ENCODE measurements around the gene SEMA4D. TPM values are rescaled to one million over a fixed set of nuclear protein-coding genes. Genes with fewer than 3 reads are reported as not detected.
"Not testable (repeated sequence)": the region's sequence is repeated elsewhere in the genome, so short reads cannot be mapped to it uniquely, and the experiment has no call there.

Gene SEMA4D
- total RNA-seq, 2 donors from 2014 or later: 17.1 to 52.7 TPM

DNA sequence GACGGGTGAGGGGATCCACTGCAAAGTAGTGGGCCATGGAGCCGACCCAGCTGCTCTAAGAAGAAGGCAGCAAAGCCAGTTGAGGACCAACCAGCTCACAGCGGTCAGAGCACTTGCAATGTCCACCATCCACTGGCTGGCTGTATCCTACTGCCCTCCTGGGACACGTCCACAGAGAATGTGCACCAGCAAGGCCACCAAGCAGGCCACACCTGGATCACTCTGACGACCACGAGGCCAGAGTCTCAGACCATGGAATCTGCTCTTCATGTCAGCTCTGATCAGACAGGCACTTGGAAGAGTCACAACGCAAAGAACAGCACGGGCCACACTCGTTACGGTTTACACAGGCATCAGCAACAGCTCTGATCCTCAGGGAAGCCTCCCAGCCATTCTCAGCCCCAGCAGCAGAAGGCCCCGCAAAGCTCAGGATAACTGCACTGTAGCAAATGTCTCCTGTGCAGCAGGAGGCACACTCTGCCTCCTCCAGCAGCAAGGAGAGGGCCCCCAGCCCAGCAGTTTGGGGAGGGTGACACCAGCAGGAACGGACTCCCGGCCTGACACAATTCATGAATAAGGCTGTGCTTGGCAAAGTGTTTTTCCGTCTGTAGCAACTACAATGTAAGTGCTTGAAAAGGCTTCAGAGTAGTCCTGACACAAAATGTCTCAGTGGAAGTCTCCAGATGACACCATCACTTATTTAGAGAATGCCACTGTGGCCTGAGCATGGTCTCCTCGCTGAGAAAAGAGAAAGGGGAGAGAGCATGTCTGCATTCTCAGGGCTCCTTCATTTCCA is 15.7 kb downstream of the SEMA4D start:
- no peak for DNase-seq (ENCODE audit: low spot score)
- Histone ChIP-seq H3K27ac (no peak overlapping the region), H3K27me3 (replicated peaks; ENCODE audit: insufficient read depth) (no peaks in the 10 kb centered on the region), H3K4me1 (replicated peaks) (peaks cover 4% of the 10 kb centered on the region), H3K36me3 (no peaks in the 10 kb centered on the region), H3K4me3 (no peak overlapping the region), H3K9me3 (no peaks in the 10 kb centered on the region)
- intact Hi-C loops (cut with DNase I): no loop called here
- WGBS: 71% methylated on average over 15 of the region's 15 CpGs
- TF ChIP-seq, protein P1, sequence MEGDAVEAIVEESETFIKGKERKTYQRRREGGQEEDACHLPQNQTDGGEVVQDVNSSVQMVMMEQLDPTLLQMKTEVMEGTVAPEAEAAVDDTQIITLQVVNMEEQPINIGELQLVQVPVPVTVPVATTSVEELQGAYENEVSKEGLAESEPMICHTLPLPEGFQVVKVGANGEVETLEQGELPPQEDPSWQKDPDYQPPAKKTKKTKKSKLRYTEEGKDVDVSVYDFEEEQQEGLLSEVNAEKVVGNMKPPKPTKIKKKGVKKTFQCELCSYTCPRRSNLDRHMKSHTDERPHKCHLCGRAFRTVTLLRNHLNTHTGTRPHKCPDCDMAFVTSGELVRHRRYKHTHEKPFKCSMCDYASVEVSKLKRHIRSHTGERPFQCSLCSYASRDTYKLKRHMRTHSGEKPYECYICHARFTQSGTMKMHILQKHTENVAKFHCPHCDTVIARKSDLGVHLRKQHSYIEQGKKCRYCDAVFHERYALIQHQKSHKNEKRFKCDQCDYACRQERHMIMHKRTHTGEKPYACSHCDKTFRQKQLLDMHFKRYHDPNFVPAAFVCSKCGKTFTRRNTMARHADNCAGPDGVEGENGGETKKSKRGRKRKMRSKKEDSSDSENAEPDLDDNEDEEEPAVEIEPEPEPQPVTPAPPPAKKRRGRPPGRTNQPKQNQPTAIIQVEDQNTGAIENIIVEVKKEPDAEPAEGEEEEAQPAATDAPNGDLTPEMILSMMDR (IDR thresholded peaks at IDR 0.05): no peak
- TF ChIP-seq POLR2A (IDR thresholded peaks at IDR 0.05): no peak
- TF ChIP-seq POLR2AphosphoS5 (IDR thresholded peaks at IDR 0.05): no peak

DNA sequence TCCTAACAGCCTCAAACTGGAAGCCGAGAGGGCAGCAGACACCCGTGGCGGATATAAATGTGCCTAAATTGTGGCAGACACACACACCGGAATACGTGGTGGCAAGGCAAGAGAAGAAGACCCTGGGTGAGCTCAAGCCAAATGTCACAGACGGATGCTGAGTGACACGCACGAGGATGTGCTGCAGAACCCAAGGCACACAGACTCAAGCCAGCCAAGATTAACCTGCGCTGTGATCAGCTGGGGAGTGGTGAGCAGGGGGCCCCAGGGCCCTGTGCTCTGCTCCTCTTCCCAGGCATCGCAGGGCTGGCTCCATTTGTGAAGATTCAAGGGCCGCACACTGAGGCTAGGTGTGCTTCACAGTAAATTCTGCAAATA is 16.4 kb downstream of the SEMA4D start:
- H3K36me3 ChIP-seq: no peaks in the 10 kb centered on the region
- no peak for TF ChIP-seq POLR2AphosphoS5 (IDR thresholded peaks at IDR 0.05)
- TF ChIP-seq, protein P1 (IDR thresholded peaks at IDR 0.05): no peak
- TF ChIP-seq POLR2A (IDR thresholded peaks at IDR 0.05): no peak
- peaks cover 4% of the 10 kb centered on the region for H3K4me1 ChIP-seq (replicated peaks)
- H3K4me3 ChIP-seq: no peak overlapping the region
- no peak overlapping the region for H3K27ac ChIP-seq
- H3K9me3 ChIP-seq: no peaks in the 10 kb centered on the region
- intact Hi-C loops (cut with DNase I): no loop called here
- DNase-seq (ENCODE audit: low spot score): no peak
- 92% methylated on average over 11 of the region's 11 CpGs for WGBS
- H3K27me3 ChIP-seq (replicated peaks; ENCODE audit: insufficient read depth): no peaks in the 10 kb centered on the region

DNA sequence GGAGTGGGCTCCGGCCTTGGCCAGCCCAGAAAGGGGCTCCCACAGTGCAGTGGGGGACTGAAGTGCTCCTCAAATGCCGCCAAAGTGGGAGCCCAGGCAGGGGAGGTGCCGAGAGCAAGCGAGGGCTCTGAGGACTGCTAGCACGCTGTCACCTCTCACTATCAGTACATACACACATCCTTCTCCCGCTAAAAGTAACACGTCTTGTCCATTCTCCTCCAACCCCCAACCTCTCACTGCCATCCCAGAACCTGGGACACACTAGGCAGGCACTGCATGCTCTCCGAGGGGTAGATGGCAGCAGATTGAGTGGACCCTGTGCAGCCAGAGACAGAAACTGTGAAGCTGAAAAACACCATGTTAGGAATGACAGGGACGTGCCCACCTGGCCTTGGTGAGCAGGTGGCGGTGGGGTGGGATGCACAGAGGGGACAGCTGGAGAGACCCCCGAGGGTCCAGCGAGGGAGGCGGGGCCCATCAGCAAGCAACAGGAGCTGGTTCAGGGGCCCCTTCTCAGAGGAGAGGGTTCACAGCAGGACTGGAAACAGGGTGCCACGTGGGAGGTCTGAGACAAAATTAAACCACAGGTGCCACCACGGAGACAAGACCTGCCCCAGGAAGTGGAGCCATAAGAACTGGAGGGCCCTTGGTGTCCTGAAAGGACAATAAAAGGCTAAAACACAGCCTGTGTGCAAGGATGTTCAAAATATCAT is 16.9 kb downstream of the SEMA4D start:
- Histone ChIP-seq H3K27ac (no peak overlapping the region), H3K4me1 (replicated peaks) (peaks cover 5% of the 10 kb centered on the region), H3K36me3 (no peaks in the 10 kb centered on the region), H3K9me3 (no peaks in the 10 kb centered on the region), H3K4me3 (no peak overlapping the region), H3K27me3 (replicated peaks; ENCODE audit: insufficient read depth) (no peaks in the 10 kb centered on the region)
- intact Hi-C loops (cut with DNase I): no loop called here
- TF ChIP-seq POLR2AphosphoS5 (IDR thresholded peaks at IDR 0.05) (no peak), POLR2A (IDR thresholded peaks at IDR 0.05) (no peak)
- TF ChIP-seq, protein P1 (IDR thresholded peaks at IDR 0.05): no peak
- 90% methylated on average over 15 of the region's 15 CpGs for WGBS
- no peak for DNase-seq (ENCODE audit: low spot score)

DNA sequence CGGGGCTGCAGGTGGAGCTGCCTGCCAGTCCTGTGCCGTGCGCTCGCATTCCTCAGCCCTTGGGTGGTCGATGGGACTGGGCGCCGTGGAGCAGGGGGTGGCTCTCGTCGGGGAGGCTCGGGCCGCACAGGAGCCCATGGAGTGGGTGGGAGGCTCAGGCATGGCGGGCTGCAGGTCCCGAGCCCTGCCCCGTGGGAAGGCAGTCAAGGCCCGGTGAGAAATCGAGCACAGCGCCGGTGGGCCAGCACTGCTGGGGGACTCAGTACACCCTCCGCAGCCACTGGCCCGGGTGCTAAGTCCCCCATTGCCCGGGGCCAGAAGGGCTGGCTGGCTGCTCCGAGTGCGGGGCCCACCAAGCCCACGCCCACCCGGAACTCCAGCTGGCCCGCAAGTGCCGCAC is 17.5 kb downstream of the SEMA4D start:
- intact Hi-C loops (cut with DNase I); DNase-seq (ENCODE audit: low spot score); H3K4me1 ChIP-seq (replicated peaks): not testable (repeated sequence)

DNA sequence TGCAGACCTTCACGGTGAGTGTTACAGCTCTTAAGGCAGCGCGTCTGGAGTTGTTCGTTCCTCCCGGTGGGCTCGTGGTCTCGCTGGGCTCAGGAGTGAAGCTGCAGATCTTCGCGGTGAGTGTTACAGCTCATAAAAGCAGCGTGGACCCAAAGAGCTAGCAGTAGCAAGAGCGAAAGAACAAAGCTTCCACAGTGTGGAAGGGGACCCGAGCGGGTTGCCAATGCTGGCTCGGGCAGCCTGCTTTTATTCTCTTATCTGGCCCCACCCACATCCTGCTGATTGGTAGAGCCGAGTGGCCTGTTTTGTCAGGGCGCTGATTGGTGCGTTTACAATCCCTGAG is 18.3 kb downstream of the SEMA4D start:
- peaks cover 11% of the 10 kb centered on the region for H3K4me1 ChIP-seq (replicated peaks)
- H3K9me3 ChIP-seq; H3K4me3 ChIP-seq; H3K36me3 ChIP-seq; DNase-seq (ENCODE audit: low spot score); intact Hi-C loops (cut with DNase I); H3K27ac ChIP-seq; H3K27me3 ChIP-seq (replicated peaks; ENCODE audit: insufficient read depth): not testable (repeated sequence)
- WGBS: 93% methylated on average over 17 of the region's 17 CpGs

More for the DNA sequence above, 17.5 kb downstream of the SEMA4D start:
- H3K4me3 ChIP-seq; H3K9me3 ChIP-seq; H3K27ac ChIP-seq; H3K27me3 ChIP-seq (replicated peaks; ENCODE audit: insufficient read depth); H3K36me3 ChIP-seq: not testable (repeated sequence)
- 99% methylated on average over 14 of the region's 27 CpGs for WGBS

Measured in prostate gland (tissue), 2 donors.